GM23338 (cell line): ENCODE results near the gene CCDC60. TPM values are rescaled to one million over a fixed set of nuclear protein-coding genes. Genes with fewer than 3 reads are reported as not detected.

Experiments
- CREB1 ChIP-seq: fragments of 250-450 bp; sonication (Bioruptor Pico); IDR thresholded peaks from 2 replicates; pipeline ENCODE4 v1.5.0; 2020; ENCODE audit warnings: low read depth, mild to moderate bottlenecking, moderate library complexity
- EZH2 ChIP-seq: fragments of 200-600 bp; sonication (generic); IDR thresholded peaks from one replicate; pipeline ENCODE4 v1.8.0; 2017; ENCODE audit warnings: antibody characterized with exemption, mild to moderate bottlenecking, low read depth; ENCODE audit not compliant: unreplicated experiment
- JUNB ChIP-seq: IDR thresholded peaks from one replicate; pipeline ENCODE4 v1.6.1; 2016; ENCODE audit warnings: antibody characterized with exemption; ENCODE audit not compliant: unreplicated experiment
- ZNF114 ChIP-seq: fragments of 250-450 bp; sonication (Bioruptor Pico); IDR thresholded peaks from 2 replicates; pipeline ENCODE4 v1.5.0; 2020; ENCODE audit warnings: mild to moderate bottlenecking, moderate library complexity
- polyA plus RNA-seq: library from polyadenylated mRNA; unstranded; fragments of >200 nt; fragmentation: Nextera tagmentation; extraction: Ambion mirVana; gene quantifications from 2 replicates; pipeline ENCODE4 v1.2.1, GENCODE V29; 2016
- total RNA-seq: library from RNA; depleted of rRNA; stranded (reverse); fragments of >200 nt; shearing (Covaris generic); gene quantifications from 2 replicates; pipeline ENCODE4 v1.2.3, GENCODE V29; 2014
- TF ChIP-seq, protein P1 (sequence below): fragments of 250-450 bp; sonication (Bioruptor Pico); IDR thresholded peaks from 2 replicates; pipeline ENCODE4 v1.5.0; 2020; ENCODE audit warnings: mild to moderate bottlenecking, moderate library complexity
- TF ChIP-seq, protein P2 (sequence below), 2 experiments: fragments of 200-600 bp in 1 of 2; sonication (generic) in 1 of 2; conservative IDR thresholded peaks; 2 replicates each; pipeline versions ENCODE4 v1.5.1 to v1.6.1; 2016 to 2017; ENCODE audit warnings: antibody characterized with exemption in 2 of 2, low read depth in 2 of 2, mild to moderate bottlenecking in 2 of 2, moderate library complexity in 1 of 2
- TF ChIP-seq, protein P3 (sequence below): IDR thresholded peaks from one replicate; pipeline ENCODE4 v1.6.1; 2018; ENCODE audit warnings: antibody characterized with exemption; ENCODE audit not compliant: unreplicated experiment

The CCDC60 gene
- total and polyA plus RNA-seq, 2 experiments from 2014 or later, result 0.53 TPM; not detected in 1

DNA sequence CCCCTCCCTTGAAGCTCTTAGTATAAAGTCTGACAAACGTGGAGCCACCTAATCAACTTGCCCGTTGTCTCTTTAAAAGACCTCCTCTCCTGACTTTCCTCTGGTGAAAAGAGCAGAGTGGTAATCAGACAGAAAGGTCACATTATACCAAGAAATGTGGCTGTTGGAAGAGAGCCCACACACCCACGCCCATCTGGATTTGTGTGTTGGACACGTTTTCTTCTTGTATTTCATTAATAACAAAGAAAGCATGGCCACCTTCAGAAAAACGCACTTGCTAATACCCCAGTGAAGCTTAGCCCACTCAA, 41.3 kb downstream of the CCDC60 start (continued):
- TF ChIP-seq, protein P1, sequence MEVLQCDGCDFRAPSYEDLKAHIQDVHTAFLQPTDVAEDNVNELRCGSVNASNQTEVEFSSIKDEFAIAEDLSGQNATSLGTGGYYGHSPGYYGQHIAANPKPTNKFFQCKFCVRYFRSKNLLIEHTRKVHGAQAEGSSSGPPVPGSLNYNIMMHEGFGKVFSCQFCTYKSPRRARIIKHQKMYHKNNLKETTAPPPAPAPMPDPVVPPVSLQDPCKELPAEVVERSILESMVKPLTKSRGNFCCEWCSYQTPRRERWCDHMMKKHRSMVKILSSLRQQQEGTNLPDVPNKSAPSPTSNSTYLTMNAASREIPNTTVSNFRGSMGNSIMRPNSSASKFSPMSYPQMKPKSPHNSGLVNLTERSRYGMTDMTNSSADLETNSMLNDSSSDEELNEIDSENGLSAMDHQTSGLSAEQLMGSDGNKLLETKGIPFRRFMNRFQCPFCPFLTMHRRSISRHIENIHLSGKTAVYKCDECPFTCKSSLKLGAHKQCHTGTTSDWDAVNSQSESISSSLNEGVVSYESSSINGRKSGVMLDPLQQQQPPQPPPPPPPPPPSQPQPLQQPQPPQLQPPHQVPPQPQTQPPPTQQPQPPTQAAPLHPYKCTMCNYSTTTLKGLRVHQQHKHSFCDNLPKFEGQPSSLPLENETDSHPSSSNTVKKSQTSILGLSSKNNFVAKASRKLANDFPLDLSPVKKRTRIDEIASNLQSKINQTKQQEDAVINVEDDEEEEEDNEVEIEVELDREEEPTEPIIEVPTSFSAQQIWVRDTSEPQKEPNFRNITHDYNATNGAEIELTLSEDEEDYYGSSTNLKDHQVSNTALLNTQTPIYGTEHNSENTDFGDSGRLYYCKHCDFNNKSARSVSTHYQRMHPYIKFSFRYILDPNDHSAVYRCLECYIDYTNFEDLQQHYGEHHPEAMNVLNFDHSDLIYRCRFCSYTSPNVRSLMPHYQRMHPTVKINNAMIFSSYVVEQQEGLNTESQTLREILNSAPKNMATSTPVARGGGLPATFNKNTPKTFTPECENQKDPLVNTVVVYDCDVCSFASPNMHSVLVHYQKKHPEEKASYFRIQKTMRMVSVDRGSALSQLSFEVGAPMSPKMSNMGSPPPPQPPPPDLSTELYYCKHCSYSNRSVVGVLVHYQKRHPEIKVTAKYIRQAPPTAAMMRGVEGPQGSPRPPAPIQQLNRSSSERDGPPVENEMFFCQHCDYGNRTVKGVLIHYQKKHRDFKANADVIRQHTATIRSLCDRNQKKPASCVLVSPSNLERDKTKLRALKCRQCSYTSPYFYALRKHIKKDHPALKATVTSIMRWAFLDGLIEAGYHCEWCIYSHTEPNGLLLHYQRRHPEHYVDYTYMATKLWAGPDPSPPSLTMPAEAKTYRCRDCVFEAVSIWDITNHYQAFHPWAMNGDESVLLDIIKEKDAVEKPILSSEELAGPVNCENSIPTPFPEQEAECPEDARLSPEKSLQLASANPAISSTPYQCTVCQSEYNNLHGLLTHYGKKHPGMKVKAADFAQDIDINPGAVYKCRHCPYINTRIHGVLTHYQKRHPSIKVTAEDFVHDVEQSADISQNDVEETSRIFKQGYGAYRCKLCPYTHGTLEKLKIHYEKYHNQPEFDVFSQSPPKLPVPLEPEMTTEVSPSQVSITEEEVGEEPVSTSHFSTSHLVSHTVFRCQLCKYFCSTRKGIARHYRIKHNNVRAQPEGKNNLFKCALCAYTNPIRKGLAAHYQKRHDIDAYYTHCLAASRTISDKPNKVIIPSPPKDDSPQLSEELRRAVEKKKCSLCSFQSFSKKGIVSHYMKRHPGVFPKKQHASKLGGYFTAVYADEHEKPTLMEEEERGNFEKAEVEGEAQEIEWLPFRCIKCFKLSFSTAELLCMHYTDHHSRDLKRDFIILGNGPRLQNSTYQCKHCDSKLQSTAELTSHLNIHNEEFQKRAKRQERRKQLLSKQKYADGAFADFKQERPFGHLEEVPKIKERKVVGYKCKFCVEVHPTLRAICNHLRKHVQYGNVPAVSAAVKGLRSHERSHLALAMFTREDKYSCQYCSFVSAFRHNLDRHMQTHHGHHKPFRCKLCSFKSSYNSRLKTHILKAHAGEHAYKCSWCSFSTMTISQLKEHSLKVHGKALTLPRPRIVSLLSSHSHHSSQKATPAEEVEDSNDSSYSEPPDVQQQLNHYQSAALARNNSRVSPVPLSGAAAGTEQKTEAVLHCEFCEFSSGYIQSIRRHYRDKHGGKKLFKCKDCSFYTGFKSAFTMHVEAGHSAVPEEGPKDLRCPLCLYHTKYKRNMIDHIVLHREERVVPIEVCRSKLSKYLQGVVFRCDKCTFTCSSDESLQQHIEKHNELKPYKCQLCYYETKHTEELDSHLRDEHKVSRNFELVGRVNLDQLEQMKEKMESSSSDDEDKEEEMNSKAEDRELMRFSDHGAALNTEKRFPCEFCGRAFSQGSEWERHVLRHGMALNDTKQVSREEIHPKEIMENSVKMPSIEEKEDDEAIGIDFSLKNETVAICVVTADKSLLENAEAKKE (CRISPR knock-in tag), result no peak
- TF ChIP-seq, protein P2, sequence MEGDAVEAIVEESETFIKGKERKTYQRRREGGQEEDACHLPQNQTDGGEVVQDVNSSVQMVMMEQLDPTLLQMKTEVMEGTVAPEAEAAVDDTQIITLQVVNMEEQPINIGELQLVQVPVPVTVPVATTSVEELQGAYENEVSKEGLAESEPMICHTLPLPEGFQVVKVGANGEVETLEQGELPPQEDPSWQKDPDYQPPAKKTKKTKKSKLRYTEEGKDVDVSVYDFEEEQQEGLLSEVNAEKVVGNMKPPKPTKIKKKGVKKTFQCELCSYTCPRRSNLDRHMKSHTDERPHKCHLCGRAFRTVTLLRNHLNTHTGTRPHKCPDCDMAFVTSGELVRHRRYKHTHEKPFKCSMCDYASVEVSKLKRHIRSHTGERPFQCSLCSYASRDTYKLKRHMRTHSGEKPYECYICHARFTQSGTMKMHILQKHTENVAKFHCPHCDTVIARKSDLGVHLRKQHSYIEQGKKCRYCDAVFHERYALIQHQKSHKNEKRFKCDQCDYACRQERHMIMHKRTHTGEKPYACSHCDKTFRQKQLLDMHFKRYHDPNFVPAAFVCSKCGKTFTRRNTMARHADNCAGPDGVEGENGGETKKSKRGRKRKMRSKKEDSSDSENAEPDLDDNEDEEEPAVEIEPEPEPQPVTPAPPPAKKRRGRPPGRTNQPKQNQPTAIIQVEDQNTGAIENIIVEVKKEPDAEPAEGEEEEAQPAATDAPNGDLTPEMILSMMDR (conservative IDR thresholded peaks at IDR 0.05; ENCODE audit: low read depth in 2 of 2), result no peak
- TF ChIP-seq ZNF114 (CRISPR knock-in tag) (no peak), JUNB (no peak), EZH2 (no peak), CREB1 (CRISPR knock-in tag) (no peak)
- TF ChIP-seq, protein P3, sequence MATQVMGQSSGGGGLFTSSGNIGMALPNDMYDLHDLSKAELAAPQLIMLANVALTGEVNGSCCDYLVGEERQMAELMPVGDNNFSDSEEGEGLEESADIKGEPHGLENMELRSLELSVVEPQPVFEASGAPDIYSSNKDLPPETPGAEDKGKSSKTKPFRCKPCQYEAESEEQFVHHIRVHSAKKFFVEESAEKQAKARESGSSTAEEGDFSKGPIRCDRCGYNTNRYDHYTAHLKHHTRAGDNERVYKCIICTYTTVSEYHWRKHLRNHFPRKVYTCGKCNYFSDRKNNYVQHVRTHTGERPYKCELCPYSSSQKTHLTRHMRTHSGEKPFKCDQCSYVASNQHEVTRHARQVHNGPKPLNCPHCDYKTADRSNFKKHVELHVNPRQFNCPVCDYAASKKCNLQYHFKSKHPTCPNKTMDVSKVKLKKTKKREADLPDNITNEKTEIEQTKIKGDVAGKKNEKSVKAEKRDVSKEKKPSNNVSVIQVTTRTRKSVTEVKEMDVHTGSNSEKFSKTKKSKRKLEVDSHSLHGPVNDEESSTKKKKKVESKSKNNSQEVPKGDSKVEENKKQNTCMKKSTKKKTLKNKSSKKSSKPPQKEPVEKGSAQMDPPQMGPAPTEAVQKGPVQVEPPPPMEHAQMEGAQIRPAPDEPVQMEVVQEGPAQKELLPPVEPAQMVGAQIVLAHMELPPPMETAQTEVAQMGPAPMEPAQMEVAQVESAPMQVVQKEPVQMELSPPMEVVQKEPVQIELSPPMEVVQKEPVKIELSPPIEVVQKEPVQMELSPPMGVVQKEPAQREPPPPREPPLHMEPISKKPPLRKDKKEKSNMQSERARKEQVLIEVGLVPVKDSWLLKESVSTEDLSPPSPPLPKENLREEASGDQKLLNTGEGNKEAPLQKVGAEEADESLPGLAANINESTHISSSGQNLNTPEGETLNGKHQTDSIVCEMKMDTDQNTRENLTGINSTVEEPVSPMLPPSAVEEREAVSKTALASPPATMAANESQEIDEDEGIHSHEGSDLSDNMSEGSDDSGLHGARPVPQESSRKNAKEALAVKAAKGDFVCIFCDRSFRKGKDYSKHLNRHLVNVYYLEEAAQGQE, result no peak
